ENCODE data around the gene CYP2E1. TPM values are rescaled to one million over a fixed set of nuclear protein-coding genes. Genes with fewer than 3 reads are reported as not detected.

The CYP2E1 gene
- total RNA-seq, 1 experiment from 2014 or later, result 0.13 TPM

- Histone ChIP-seq H3K4ac (ENCODE audit: low read depth, low read length) (no peak overlapping the region), H2BK15ac (ENCODE audit: low read depth, low read length) (no peak overlapping the region), H3K14ac (ENCODE audit: insufficient read depth, low read length) (no peak overlapping the region), H3K27ac (ENCODE audit: insufficient read length, low read depth, low read length) (no peak overlapping the region), H3K18ac (ENCODE audit: insufficient read length, low read depth, low read length) (no peak overlapping the region), H3K56ac (ENCODE audit: insufficient read length, low read depth, low read length) (no peak overlapping the region), H2BK20ac (ENCODE audit: low read depth, low read length, poor library complexity, severe bottlenecking) (no peak overlapping the region), H4K91ac (ENCODE audit: insufficient read length, low read depth, low read length) (no peak overlapping the region), H3K79me1 (ENCODE audit: insufficient read depth, low read depth, low read length, poor library complexity, severe bottlenecking) (no peaks in the 10 kb centered on the region), H3T11ph (ENCODE audit: low read length) (no peak overlapping the region), H3K4me1 (ENCODE audit: insufficient read depth, low read length) (no peaks in the 10 kb centered on the region), H3K4me2 (ENCODE audit: insufficient read depth, insufficient read length, low read length) (no peak overlapping the region), H4K20me1 (ENCODE audit: control insufficient read depth, insufficient read depth, insufficient read length) (no peaks in the 10 kb centered on the region), H2BK5ac (ENCODE audit: insufficient read length, low read length) (no peak overlapping the region), H4K8ac (replicated peaks; ENCODE audit: insufficient read length, low read depth, low read length) (no peak overlapping the region), H2BK12ac (ENCODE audit: insufficient read length, low read depth, low read length) (no peak overlapping the region), H3K27me3 (ENCODE audit: insufficient read depth, low read length) (no peaks in the 10 kb centered on the region; the same call in 1 of the 2 replicates), H3K23me2 (ENCODE audit: insufficient read length, low read depth, low read length, poor library complexity, severe bottlenecking) (no peaks in the 10 kb centered on the region), H2AK5ac (ENCODE audit: insufficient read length, low read length) (no peak overlapping the region), H3K9ac (ENCODE audit: extremely low read depth, insufficient read length, low read length) (no peak overlapping the region), H3K9me3 (ENCODE audit: control insufficient read depth, low read depth, low read length) (peaks cover 95% of the 10 kb centered on the region), H3K79me2 (ENCODE audit: insufficient read depth, low read length) (no peaks in the 10 kb centered on the region), H4K5ac (ENCODE audit: insufficient read length, low read depth, low read length) (no peak overlapping the region), H2BK120ac (ENCODE audit: low read depth, low read length, poor library complexity, severe bottlenecking) (no peak overlapping the region), H2AFZ (ENCODE audit: low read length) (no peak overlapping the region), H3K23ac (ENCODE audit: insufficient read length, low read depth, low read length) (no peak overlapping the region)
- Mint-ChIP-seq H3K4me1 (no peaks in the 10 kb centered on the region), H3K36me3 (ENCODE audit: insufficient read depth in 1 of 3, low read depth in 3 of 3) (peaks cover 5 to 31% (median 30%) of the 10 kb centered on the region in 3 experiments; a peak in 6 of 7 replicates), H3K27ac (no peak overlapping the region), H3K27me3 (ENCODE audit: low read depth) (no peaks in the 10 kb centered on the region; the same call in none of the 2 replicates), H3K9me3 (peaks cover 90 to 94% of the 10 kb centered on the region in 2 experiments), H3K4me3 (no peak overlapping the region)
- no peak for DNase-seq
- no CpG with 5 or more reads among the region's 7 CpGs for WGBS (ENCODE audit: extremely low coverage, insufficient read length, low lambda C conversion rate)
- TF ChIP-seq CTCF (conservative IDR thresholded peaks at IDR 0.05), result no peak
Measured at GRCh38 chr10:133532871-133533270, 5.7 kb downstream of the CYP2E1 start.
